H1 (cell line): ENCODE measurements around the gene GLDC.

ENCODE experiments used
- CBX8 ChIP-seq: fragments of 300-800, 300-1000 bp; sonication (generic); IDR thresholded peaks from 2 replicates; pipeline ENCODE4 v1.7.1; 2016; ENCODE audit warnings: low read depth, low read length, borderline replicate concordance
- CHD7 ChIP-seq: fragments of 300-600 bp; sonication (generic); IDR thresholded peaks from 2 replicates; pipeline ENCODE4 v1.7.1; 2012; ENCODE audit warnings: low read length, moderate library complexity, mild to moderate bottlenecking, inconsistent platforms; ENCODE audit not compliant: insufficient replicate concordance
- CTCF ChIP-seq, 3 experiments: IDR thresholded peaks; 1 replicate in 2 of 3; 2 replicates in 1 of 3; pipeline versions ENCODE4 v1.5.1 to v1.6.1; 2011; ENCODE audit warnings: low read length in 3 of 3, mild to moderate bottlenecking in 3 of 3, inconsistent platforms in 2 of 3, low read depth in 1 of 3, moderate library complexity in 1 of 3; ENCODE audit not compliant: insufficient read depth in 1 of 3; ENCODE audit errors: control extremely low read depth in 1 of 3
- EZH2 ChIP-seq: fragments of 200-600 bp; sonication (generic); IDR thresholded peaks from 2 replicates; pipeline ENCODE4 v1.7.1; 2012; ENCODE audit warnings: low read depth, mild to moderate bottlenecking, moderate library complexity, low read length, inconsistent platforms; ENCODE audit not compliant: severe bottlenecking
- JUND ChIP-seq: IDR thresholded peaks from 2 replicates; pipeline ENCODE4 v1.6.1; 2011; ENCODE audit warnings: mild to moderate bottlenecking, improper control_type of control experiment, low read length
- POLR2AphosphoS5 ChIP-seq: IDR thresholded peaks from 2 replicates; pipeline ENCODE4 v1.6.1; 2011; ENCODE audit warnings: low read depth, low read length
- RAD21 ChIP-seq, 2 experiments: IDR thresholded peaks in 1 of 2; conservative IDR thresholded peaks in 1 of 2; 2 replicates each; pipeline ENCODE4 v1.6.1; 2011; ENCODE audit warnings: low read depth in 2 of 2, low read length in 2 of 2, improper control_type of control experiment in 1 of 2, inconsistent platforms in 1 of 2, mild to moderate bottlenecking in 1 of 2, moderate library complexity in 1 of 2
- TF ChIP-seq, protein P1 (sequence below): IDR thresholded peaks from 2 replicates; pipeline ENCODE4 v1.6.1; 2011; ENCODE audit warnings: low read length, improper control_type of control experiment

GRCh38 chr9:6628704-6629103 lies 16.8 kb downstream of the GLDC start:
- TF ChIP-seq JUND (no peak), CHD7 (no peak), CTCF (IDR thresholded peaks at IDR 0.05; ENCODE audit: control extremely low read depth in 1 of 3, insufficient read depth in 1 of 3, low read depth in 1 of 3, low read length in 3 of 3) (no peak), CBX8 (no peak), EZH2 (no peak), RAD21 (IDR thresholded peaks at IDR 0.05 in 1 of 2, conservative IDR thresholded peaks at IDR 0.05 in 1 of 2; ENCODE audit: low read depth in 2 of 2, low read length in 2 of 2) (no peak), POLR2AphosphoS5 (no peak)
- TF ChIP-seq, protein P1, sequence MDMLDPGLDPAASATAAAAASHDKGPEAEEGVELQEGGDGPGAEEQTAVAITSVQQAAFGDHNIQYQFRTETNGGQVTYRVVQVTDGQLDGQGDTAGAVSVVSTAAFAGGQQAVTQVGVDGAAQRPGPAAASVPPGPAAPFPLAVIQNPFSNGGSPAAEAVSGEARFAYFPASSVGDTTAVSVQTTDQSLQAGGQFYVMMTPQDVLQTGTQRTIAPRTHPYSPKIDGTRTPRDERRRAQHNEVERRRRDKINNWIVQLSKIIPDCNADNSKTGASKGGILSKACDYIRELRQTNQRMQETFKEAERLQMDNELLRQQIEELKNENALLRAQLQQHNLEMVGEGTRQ: no peak
